ENCODE data around the gene ANKS1B.

Gene ANKS1B

DNA sequence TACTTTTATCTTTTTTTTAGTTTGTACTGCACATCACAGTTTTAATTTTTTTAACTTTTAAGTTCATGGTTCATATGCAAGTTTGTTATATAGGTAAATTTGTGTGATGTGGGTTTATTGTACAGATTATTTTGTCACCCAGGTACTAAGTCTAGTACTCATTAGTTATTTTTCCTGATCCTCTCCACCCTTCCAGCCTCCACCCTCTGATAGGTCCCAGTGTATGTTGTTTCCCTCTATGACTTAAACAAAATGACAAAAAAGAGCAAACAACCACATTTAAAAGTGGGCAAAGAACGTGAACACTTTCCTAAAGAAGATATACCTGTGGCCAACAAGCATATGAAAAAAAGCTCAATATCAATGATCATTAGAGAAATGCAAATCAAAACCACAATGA is 273.5 kb downstream of the ANKS1B start:
- no peak for DNase-seq (ENCODE audit: low read depth)
- no peak overlapping the region for H3K4me3 ChIP-seq (ENCODE audit: low read depth, low read length)
- TF ChIP-seq, protein P1, sequence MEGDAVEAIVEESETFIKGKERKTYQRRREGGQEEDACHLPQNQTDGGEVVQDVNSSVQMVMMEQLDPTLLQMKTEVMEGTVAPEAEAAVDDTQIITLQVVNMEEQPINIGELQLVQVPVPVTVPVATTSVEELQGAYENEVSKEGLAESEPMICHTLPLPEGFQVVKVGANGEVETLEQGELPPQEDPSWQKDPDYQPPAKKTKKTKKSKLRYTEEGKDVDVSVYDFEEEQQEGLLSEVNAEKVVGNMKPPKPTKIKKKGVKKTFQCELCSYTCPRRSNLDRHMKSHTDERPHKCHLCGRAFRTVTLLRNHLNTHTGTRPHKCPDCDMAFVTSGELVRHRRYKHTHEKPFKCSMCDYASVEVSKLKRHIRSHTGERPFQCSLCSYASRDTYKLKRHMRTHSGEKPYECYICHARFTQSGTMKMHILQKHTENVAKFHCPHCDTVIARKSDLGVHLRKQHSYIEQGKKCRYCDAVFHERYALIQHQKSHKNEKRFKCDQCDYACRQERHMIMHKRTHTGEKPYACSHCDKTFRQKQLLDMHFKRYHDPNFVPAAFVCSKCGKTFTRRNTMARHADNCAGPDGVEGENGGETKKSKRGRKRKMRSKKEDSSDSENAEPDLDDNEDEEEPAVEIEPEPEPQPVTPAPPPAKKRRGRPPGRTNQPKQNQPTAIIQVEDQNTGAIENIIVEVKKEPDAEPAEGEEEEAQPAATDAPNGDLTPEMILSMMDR (IDR thresholded peaks at IDR 0.05; ENCODE audit: insufficient read depth, low read depth, low read length, missing control alignments) = no peak

DNA sequence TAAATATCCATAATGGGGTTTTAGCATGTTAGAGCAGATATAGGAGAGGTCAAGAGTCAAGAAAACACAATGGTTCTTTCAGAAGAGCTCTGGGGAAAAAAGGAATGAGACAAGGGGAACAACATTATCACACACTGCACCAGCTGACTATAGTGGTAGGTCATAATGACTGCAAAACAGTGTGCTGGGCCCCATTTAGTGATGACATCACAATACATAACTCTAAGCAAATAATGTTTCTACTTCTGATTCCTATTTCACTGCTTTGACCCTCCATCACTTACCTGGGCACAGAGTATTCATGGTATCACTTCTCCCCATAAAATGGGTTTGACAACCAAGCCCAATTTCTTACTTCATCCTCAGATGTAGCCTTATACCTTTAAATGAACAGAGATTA is 275.1 kb downstream of the ANKS1B start:
- TF ChIP-seq, protein P1 (IDR thresholded peaks at IDR 0.05; ENCODE audit: insufficient read depth, low read depth, low read length, missing control alignments) = no peak
- H3K4me3 ChIP-seq (ENCODE audit: low read depth, low read length) = no peak overlapping the region
- DNase-seq (ENCODE audit: low read depth) = no peak

- DNase-seq (ENCODE audit: low read depth) = no peak
- no peak overlapping the region for H3K4me3 ChIP-seq (ENCODE audit: low read depth, low read length)
- TF ChIP-seq, protein P1 (IDR thresholded peaks at IDR 0.05; ENCODE audit: insufficient read depth, low read depth, low read length, missing control alignments) = no peak
Observed at GRCh38 chr12:99709116-99709515, 275.6 kb downstream of the ANKS1B start.

DNA sequence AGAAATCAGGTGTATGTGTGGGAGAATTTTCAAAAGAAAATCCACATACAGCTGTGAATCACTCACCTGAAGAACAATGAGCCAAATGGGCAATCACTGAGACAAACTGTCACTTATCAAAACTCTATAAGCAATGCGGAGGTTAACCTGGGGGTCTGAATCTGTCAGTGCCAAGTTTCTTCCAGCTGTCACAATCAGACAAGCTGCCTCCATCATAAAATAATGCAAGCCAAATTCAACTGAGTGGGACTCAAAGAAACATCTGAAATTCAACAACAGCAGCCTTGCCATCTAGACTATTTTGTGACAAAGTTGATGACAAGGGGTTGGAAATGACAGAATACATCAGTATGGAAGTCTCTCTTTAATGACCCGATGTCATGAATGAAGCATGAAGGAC is 276.9 kb downstream of the ANKS1B start:
- TF ChIP-seq, protein P1 (IDR thresholded peaks at IDR 0.05; ENCODE audit: insufficient read depth, low read depth, low read length, missing control alignments) = no peak
- DNase-seq (ENCODE audit: low read depth) = no peak
- H3K4me3 ChIP-seq (ENCODE audit: low read depth, low read length) = no peak overlapping the region

GRCh38 chr12:99706736-99707473 is 277.8 kb downstream of the ANKS1B start:
- no peak for DNase-seq (ENCODE audit: low read depth)
- TF ChIP-seq, protein P1 (IDR thresholded peaks at IDR 0.05; ENCODE audit: insufficient read depth, low read depth, low read length, missing control alignments) = no peak
- H3K4me3 ChIP-seq (ENCODE audit: low read depth, low read length) = no peak overlapping the region

GRCh38 chr12:99704458-99704857 is 280.3 kb downstream of the ANKS1B start:
- no peak overlapping the region for H3K4me3 ChIP-seq (ENCODE audit: low read depth, low read length)
- TF ChIP-seq, protein P1 (IDR thresholded peaks at IDR 0.05; ENCODE audit: insufficient read depth, low read depth, low read length, missing control alignments) = no peak
- DNase-seq (ENCODE audit: low read depth) = no peak

DNA sequence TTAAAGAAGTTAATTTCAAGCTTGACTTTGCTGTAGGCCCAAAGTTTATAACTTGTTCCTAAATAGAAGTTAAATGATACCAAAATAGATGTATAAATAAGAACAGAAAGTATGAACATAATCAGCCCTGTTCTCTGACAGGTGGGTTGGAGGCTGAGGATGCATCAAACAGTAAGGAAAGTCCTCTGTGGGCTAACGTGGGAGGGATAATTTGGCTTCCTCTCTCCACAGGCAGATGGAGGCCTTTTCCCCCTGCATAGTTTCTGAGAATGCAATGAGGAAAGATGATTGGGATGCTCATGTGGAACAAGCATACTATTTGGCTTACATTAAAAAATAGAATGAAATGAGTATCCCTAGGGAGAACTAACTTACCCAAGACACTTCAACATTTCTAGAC is 280.7 kb downstream of the ANKS1B start:
- H3K4me3 ChIP-seq (ENCODE audit: low read depth, low read length) = no peak overlapping the region
- TF ChIP-seq, protein P1 (IDR thresholded peaks at IDR 0.05; ENCODE audit: insufficient read depth, low read depth, low read length, missing control alignments) = no peak
- DNase-seq (ENCODE audit: low read depth) = no peak

Data from GM12865 (cell line).